ENCODE results near the gene IQGAP3.

GRCh38 chr1:156539818-156540355 is 32.5 kb downstream of the IQGAP3 start:
- TF ChIP-seq CTCF (IDR thresholded peaks at IDR 0.05; ENCODE audit: low read length), result no peak
- no peak for TF ChIP-seq EZH2 (optimal IDR thresholded peaks at IDR 0.05; ENCODE audit: low read depth, low read length)
- TF ChIP-seq EZH2phosphoT487 (IDR thresholded peaks at IDR 0.05; ENCODE audit: low read length), result no peak
